Measurements from ENCODE around the gene AFF2.

AFF2 gene

DNA sequence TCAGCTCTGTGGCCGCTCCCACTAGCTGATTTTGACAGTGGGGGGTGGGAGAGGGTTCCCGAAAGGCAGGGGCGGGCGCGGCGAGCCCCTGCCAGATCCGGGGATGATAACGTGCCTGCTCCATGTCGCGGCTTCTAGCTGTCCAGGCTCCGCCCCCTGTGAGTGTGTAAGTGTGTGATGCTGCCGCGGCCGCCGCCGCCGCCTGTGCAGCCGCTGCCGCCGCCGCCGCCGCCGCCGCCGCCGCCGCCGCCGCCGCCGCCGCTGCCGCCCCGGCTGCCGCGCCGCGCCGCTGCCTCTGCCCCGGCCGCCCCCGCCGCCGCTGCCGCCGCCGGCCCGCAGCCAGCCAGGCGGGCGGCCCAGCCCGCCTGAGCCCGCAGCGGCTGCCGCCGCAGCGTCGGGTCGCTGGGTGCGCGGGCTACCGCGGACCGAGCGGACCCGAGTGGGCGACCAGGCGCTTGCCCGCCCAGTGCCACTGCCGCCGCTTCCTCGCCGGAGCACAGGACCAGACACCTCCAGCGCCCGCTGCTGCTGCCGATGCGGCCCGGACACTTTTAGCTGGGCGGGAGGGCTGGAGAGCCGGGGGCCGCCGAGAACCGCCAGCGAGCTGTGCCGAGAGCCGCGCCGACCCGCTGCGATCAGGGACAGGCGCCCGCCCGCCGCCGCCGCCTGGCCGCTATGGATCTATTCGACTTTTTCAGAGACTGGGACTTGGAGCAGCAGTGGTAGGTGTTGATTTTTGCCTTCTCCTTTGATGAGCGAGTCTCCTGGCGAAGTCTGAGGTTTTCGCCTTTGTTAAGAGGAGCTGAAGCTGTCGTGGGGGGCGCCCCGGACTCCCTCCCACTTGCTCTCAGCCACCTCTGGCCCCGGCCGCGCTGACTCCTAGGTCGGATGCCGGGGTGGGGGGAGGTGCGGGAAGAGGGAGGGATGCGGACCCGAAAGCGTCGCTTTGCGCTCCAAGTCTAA lies at the start of gene AFF2:
Gene AFF2, plus strand, starts transcription at position 195 of the 963 bp plus-strand sequence. Its CDS starts 481 bp downstream, at position 676.
- no peak for DNase-seq

DNA sequence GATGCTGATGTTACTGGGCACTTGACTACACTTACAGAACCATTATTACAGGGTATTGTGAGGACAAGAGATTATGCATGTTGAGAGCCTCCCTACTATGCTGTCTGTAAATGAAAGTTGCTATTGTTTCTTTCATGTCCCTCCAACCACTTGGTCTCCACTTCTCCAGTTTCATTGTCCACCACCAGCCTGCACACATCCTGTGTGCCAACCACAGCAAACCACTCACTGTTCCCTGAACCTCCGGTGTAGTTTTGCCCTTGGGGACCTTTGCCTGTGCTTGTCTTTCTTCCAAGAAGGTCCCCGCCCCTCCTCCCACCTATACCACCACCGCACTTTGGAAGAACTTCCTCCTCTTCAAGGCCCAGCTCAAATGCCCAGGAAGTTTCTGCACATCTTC lies 43.1 kb upstream of the AFF2 start:
- DNase-seq, result no peak

DNA sequence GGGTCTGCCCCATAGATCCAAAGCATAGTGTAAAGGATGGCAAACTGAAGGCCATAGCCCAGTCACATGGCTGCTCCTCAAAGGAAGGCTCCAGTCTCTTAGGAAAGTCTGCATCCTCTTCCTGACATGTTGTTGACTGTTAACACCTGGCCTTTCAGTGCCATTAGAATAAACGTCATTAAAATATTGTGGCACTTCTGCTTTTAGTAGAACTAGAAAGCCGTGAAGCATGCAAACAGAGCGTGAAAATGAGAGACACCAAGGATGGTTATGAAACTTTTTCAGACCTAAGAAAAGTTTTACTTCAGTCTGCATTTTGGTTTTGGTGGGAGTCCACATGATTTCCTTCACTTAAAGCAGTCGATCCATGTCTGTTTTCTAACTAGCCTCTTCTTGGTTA lies 41.1 kb upstream of the AFF2 start:
- DNase-seq, result no peak

DNA sequence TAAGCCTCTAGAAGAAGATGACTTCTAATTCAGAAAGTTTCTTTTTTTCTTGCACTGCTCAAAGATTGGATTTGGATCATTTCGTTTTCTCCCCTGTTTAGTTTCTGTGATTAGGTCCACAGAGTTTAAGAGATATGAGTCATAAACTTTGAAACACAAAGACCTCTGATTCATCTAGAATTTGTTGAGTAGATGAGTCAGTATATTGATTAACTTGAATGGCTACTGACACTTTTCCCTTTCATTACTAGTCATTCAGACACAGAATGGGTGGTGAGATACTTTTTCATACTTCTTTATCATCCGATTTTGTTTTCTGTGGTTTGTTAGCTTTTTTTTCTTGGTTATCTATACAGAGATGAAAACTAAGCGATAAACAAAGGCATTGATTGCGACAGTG lies 34.1 kb upstream of the AFF2 start:
- DNase-seq, result no peak

DNA sequence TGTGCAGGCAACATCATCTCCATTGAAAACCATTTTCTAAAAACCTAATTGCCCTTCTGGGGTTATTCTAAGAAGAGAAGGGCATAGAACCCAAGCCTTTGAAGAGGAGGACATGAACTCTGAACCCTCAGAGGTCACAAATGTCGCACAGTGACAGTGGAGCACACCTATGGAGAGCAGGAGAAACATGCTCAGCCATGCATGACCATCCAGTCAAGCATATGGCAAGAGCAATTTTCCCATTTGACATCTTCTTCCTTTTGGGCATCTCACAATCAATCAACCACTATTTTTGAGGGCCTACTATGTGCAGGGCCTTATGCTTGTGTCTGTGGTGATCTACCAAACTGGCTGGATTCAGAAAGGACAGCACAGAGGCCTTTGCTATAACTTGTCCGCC lies 30.1 kb upstream of the AFF2 start:
- DNase-seq, result no peak

DNA sequence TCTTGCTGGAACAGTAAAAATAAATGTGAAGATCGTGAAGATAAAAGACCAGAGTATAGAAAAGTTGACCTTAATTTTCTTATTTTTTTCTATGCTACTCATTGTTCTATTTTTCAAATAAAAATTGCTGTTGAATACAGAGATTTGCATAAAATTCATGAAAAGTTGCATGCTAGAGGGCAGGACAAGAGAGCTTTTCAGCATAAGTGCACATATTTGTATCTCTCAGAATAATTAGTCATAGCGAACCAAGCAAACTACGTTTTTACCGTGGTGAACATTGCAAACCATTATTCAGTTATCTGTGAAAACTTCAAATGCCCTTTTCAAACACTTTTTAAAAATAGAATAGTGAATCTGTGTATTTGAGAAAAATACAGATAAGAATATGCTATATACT lies 26.4 kb upstream of the AFF2 start:
- no peak for DNase-seq

DNA sequence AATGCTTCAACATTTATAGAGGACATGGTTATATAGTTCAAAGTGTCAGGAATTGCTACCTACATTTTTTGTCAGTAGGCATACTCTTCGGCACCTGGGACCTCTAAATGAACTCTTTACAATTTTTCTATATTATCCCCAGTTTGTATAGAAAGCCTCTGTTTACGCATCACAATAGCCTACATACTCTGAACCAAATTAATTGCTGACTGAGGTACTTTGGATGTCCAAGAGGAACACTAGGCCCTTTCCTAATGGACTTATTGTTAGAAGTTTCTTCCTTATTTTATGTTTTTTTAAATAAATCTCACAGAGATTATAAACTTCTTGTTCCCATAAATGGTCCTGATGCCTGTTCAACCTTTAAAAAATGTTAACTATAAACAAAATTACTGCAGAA lies 8.4 kb upstream of the AFF2 start:
- no peak for DNase-seq

DNA sequence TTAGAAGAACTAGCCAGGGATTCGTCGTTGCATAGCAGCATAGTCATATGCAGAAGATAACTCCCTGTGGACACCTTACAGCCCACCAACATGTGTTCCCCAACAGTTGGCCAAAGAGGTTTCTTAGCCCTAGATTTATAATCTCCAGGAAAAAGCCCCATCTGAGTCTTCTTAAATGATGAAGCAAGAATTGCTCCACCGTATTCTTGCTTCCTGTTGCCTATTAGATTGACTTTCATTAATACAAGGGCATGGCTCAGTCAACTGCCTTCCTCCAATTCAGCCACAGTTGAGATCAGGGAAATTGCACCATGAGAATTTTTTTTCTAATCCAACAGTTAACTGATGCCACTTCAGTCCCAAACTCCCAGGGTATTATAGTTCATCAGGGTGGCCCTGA lies 5.2 kb upstream of the AFF2 start:
- DNase-seq, result no peak

DNA sequence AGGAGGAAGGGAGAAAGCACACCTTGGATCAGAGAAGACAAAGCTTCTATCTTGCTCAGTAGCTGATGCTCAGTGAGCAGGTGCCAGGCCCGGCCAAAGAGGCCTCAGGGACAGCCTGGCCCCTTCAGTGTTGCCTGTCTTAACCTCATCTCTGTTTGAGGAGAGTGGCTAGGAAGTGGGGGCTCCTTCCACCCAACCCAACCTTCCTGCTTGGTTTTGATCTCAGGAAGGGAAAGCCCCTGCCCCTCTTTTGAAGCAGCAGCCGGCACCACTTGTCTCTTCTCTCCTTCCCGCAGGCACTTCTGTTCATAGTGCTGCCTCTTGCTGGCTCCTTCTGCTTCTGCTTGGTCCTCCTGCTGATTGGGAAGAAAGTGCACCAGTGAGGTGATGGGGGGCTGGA lies 2.4 kb upstream of the AFF2 start:
- no peak for DNase-seq

DNA sequence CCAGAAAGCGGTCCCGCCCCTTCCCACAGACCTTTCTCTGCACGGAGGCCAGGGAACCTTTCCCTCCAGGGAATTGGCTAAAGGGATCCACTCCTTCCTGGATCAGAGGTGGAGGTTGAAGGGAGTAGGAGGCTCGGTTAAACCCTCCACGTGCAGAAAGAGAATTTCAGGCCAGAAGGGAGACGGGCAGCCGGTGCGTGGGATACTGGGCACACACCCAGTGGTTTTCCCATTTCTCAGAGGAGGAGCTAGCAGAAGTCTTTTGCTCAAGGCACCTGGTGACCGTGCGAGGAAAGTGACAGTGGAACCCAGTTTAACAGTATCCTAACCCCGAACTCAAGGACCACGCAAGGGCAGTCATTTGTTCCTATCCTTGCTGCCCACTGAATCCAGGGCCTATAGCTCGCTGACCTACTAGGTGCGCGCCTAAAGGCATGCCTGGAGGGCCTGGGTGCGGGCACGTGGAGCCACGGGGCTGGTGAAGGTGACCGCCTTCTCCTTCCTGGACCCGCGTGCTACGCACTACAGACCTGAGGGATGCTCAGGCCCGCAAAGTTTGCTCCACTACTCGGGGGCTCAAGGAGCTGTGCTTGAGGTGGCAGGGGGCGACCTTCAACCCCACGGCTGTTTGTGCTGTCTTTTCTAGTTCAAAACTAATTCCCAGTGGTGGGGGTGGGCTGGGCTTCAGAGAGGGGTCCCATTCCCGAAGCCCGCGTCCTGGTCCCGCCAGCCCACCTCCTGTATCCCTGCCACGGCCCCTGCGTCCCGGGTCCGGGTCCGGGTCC lies 587 bp upstream of the AFF2 start:
- no peak for DNase-seq

DNA sequence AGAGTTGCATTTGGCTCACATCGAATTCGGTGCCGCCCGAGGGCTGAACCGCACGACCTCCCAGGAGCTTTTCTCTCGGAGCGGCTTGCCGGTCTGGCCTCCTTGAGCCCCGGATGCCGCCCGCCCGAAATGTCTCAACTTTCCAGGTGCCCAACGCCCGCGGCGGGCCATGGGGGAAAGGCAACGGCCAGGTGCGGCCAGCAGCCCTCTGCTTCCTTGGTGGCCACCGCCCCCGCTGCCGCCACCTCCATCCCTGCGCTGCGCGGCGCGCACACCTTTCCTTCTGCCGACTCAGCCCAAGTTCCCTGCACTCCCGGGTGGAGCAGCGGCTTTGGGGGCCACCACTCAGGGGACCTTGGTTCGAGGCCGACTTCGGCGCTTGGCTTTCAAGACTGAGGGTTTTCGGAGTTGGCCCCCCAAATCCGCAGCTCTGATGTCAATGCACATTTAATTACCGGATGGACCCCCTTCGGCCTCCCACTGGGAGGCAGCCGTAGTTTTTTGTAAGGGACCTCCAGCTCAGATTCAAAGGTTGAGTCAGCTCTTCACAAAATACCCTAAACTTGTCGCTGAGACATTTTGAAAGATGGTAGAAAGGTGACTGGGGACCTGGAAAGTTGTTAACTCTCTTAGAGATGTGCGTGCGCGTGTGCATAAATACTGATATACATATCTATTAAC lies 1.1 kb downstream of the AFF2 start:
- DNase-seq, result no peak

DNA sequence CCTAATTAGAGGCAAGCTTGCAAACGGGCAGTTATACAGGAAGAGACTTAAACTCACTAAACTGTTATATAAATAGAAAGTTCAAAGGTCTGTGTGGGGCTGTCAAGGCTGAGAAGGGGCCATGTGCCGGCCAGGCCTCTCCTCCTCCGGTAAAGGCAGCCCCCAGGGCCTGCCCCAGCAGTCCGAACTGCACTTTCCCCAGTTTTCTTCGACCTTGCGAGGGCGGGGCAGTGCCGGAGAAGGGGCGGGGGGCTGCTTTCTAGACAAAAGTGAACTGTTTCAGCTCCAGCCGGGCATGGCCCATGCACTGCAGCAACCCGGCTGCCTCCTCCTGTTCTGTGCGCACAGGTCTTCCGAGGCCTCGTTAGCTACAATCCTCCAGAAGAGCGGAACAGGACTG lies 4.1 kb downstream of the AFF2 start:
- DNase-seq, result no peak

DNA sequence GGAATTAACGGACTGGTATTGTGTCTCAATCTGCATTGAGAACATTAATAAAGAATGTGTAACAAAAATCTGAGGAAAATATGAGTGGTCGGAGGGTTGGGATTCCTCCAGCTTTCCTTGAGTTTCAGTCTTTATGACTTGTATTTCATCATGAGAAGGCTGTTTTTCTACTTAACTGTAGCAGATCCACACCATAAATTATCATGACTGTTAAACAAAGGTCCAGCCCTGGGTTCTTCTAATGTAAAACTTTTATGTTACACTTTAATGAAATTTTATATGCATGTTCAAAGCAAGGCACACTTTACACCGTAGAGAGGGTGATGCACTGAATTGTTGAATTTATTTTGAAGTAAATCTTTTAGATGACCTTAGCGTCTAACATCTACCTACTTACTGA lies 7.0 kb downstream of the AFF2 start:
- DNase-seq, result no peak

DNA sequence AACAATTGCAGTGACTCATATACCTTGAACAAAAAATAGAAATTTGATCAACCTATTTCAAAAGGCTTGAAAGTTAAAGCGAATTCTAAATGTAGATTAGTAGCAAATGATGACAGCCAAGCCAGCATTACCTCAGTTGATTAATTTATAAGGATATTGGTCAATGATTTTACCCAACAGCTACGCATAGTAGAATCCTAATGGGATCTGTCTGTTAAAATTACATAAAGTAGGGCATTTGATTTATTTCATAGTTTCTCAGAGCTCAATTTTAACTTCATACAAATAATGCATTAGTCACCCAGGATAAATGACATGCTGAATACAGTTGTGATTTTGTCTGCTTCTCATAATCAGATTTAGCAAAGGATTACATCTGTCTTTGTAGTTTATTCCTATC lies 12.0 kb downstream of the AFF2 start:
- no peak for DNase-seq

DNA sequence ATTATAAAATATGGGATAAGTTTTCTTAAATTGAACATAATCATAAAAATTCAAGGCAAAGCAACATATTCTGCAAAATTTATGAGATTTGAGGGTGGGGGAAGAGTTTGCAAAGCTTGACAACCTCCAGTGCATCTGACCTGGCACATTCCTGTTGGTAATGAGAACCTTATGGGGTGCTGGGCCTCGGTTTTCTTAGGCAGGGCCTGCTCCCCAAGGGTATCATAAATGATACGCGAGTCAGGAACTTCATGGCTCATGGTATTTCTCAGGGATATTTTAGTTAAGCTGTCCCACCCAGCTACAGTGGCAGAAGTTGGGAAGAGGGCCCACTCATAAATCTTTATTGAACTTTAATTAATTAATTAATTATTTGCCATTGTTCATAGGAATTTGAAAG lies 13.2 kb downstream of the AFF2 start:
- no peak for DNase-seq

DNA sequence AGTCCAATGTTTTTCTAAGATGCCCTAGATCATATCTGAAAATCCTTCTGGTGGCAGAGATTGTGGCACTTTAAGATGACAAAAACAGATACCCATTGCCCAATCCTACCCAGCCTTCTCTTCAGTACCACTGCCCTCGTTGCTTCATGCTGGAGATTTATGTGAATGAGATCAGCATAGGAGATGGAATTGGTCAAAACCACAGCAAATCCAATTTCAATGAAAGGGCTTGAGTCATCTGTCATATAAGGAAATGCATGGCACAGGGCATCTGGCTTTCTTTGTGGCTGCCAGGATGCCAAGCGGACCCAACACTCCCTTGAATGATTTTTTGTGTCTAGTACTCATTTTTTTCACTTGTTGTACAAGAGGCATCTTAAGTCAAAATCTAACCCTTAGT lies 16.8 kb downstream of the AFF2 start:
- no peak for DNase-seq

DNA sequence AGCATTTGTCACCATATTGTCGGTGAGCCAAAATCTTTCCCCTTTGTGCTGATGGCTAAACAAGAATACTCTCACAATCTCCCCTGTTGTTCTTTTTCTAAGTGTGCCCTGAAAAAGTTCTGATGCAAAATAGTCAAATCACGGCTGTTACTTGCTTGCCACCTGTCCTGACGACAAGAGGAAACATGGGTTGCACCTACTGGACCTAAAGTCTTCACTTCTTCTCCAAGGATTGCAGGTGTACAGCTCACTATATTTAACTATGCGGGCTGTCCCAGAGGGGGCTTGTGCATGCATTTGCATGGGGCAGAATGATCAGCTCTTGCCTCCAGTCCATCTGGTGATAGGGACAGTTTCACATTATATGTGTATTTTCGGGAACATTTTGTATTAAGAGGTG lies 21.6 kb downstream of the AFF2 start:
- DNase-seq, result no peak

DNA sequence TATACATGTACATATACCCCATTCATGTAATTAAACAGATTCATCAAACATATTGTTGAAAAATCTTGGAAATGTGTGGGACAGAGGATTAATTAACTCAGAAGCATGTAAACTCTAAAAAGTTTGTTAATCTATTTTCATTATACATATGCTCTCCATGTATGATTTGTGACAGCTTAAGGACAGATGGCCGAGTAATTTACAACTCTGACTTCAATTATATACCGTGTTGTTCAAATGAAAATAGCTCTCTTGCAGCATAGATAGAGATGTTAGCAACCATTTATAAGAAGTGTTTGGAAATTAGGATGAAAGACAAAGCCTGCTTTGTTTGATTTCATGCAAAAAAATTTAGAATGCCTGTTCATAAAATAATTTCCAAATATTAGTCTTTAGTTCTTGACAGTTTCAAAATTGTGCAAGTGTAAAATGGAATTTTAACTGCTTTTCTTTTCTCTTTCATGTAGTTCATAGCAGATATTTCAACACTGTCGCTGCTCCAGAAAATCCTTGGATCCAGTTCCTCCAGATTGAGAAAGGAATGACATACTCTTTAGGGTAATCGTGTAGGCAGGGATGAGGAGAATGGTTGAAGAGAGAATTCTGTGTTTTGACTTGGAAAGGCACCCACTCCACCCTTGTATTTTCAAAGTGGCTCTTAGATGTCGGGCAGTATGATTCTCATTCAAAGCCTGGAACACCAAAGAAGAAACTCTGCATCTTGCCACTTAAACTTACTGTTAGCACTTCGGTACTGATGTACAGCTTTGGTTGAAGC lies 23.1 kb downstream of the AFF2 start:
- peak; percentile 26 for DNase-seq

DNA sequence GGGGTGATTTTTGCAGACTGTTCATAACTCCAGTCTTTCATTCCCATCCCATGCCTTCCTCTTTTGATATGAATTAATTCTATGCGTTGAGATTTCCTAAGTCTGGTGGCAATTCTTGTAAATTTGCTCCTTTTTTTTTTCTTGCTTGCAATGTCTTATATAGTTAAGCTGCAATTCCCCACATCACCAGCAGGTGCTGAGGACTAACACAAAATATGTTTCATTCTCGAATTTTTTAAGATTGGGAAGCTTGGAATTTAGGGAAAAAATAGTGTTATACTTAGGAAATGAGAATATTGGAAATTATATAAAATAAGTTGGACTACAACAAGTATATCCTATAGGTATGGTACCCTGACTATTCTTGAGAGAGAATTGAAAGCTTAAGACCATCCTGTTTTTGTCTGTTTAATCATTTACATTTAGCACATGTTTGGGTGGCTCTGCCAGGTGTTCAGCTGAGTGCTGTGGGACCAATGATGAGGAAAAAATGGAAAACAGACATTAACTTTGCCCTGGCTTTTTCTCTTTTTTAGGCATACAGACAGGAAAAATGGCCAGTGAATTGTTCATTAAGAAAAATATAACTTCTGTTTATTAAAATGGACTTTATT lies 30.2 kb downstream of the AFF2 start:
- DNase-seq, result no peak

DNA sequence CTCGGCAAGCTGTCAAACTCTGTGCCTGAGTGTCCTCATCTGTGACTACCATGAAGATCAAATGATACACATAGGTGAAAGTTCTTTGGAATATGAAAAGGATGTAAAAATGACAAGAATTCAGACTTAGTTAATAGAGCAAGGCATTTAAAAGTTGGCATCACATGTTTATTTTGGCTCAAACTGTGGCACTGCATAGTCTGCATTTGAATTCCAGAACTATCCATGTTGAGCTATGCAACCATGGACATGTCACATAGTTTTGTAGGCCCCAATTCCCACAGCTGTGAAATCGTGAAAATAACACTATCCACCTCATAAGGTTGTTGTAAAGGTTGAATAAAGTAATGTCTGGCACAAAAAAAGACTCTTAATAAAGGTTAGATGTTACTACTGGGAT lies 33.9 kb downstream of the AFF2 start:
- DNase-seq, result no peak

DNA sequence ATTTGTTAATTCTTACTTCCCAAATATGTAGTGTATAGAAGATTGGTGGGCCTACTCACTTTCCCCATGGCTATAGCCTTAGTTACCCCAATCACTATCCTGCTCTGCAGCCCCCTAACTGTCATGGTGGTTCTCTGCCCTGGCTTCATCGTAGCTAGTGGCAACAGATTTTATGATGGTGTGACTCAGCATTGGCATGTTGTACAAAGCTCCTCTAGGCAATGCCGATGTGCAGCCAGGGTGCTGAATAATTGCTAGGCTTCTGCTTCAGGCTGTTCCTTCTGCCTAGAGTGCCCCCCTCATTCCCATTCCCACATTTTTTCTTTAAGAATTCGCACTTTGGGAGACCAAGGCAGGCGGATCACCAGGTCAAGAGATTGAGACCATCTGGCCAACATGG lies 35.2 kb downstream of the AFF2 start:
- DNase-seq, result no peak

DNA sequence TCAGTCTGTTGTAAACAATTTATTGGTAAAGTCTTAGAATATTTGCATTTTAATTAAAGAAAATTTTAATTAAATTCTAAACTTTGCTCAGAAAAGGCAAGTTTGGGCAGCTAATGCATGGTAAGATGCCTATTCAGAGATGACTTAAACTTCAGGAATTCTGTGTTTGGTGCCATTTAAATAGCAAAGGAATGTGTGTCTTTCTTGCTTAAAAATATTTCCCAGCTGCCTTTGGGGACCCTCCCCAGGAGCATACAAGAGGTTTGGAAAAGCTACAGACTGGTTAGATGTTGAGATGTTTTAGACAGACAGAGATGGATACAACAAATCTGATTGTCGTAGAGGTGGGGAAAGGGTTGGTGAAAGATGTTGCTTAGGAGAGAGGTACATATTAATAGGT lies 36.5 kb downstream of the AFF2 start:
- DNase-seq, result no peak
